HEK293T (cell line): ENCODE measurements around the gene SP1.

Experiments used
- ARNT ChIP-seq: fragments of 450-650 bp; IDR thresholded peaks from 2 replicates; pipeline ENCODE4 v1.6.1; 2017; ENCODE audit warnings: mild to moderate bottlenecking
- ELF4 ChIP-seq: fragments of 450-650 bp; IDR thresholded peaks from 2 replicates; pipeline ENCODE4 v1.6.1; 2017; ENCODE audit warnings: antibody characterized with exemption
- FOXK2 ChIP-seq: fragments of 450-650 bp; IDR thresholded peaks from 2 replicates; pipeline ENCODE4 v1.6.1; 2016; ENCODE audit warnings: mild to moderate bottlenecking
- HDGF ChIP-seq: fragments of 450-650 bp; IDR thresholded peaks from 2 replicates; pipeline ENCODE4 v1.6.1; 2017; ENCODE audit warnings: antibody characterized with exemption, borderline replicate concordance
- LEF1 ChIP-seq: fragments of 450-650 bp; IDR thresholded peaks from 2 replicates; pipeline ENCODE4 v1.6.1; 2017; ENCODE audit warnings: mild to moderate bottlenecking, borderline replicate concordance
- SP1 ChIP-seq: fragments of 450-650 bp; IDR thresholded peaks from 2 replicates; pipeline ENCODE4 v1.6.1; 2017
- SUZ12 ChIP-seq: fragments of 450-650 bp; IDR thresholded peaks from 2 replicates; pipeline ENCODE4 v1.6.1; 2016; ENCODE audit warnings: mild to moderate bottlenecking
- TARDBP ChIP-seq: fragments of 450-650 bp; IDR thresholded peaks from 2 replicates; pipeline ENCODE4 v1.6.1; 2016

- TF ChIP-seq FOXK2 (no peak), ARNT (no peak), TARDBP (no peak), LEF1 (no peak), HDGF (no peak), SP1 (peak; percentile 34; the same call in 1 of the 2 replicates), ELF4 (no peak), SUZ12 (no peak)
Measured at GRCh38 chr12:53380794-53381730, 1.1 kb downstream of the SP1 start.
